ENCODE data around the gene EFCAB6. TPM values are rescaled to one million over a fixed set of nuclear protein-coding genes. Genes with fewer than 3 reads are reported as not detected.

Gene EFCAB6
- total and polyA plus RNA-seq, 5 donors from 2014 or later, result 0.18 to 0.77 (median 0.30) TPM; not detected in 2

GRCh38 chr22:43744700-43745410, 67.2 kb downstream of the EFCAB6 start:
- H3K4me1 Mint-ChIP-seq, result no peaks in the 10 kb centered on the region
- DNase-seq, result no peak
- Histone ChIP-seq H3K9me3 (ENCODE audit: control insufficient read depth in 2 of 2, low read length in 2 of 2) (no peaks in the 10 kb centered on the region), H3K4me1 (ENCODE audit: control insufficient read depth, insufficient read depth, low read length, poor library complexity, severe bottlenecking) (no peaks in the 10 kb centered on the region), H3K4me3 (ENCODE audit: low read depth, low read length) (no peak overlapping the region), H3K27me3 (ENCODE audit: control insufficient read depth, insufficient read depth, low read length) (peaks cover 5% of the 10 kb centered on the region), H3K36me3 (ENCODE audit: control insufficient read depth, insufficient read depth, low read length) (no peaks in the 10 kb centered on the region), H3K27ac (ENCODE audit: insufficient read depth, low read length, poor library complexity, severe bottlenecking) (no peak overlapping the region)
- no peak overlapping the region for H3K27ac Mint-ChIP-seq
- no peak overlapping the region for H3K4me3 Mint-ChIP-seq
- no peak for ATAC-seq (ENCODE audit: low read depth in 2 of 2)
- H3K9me3 Mint-ChIP-seq, result peaks cover 0 to 2% (median 0%) of the 10 kb centered on the region in 7 donors
- no peaks in the 10 kb centered on the region for H3K36me3 Mint-ChIP-seq
- no peaks in the 10 kb centered on the region for H3K27me3 Mint-ChIP-seq

DNA sequence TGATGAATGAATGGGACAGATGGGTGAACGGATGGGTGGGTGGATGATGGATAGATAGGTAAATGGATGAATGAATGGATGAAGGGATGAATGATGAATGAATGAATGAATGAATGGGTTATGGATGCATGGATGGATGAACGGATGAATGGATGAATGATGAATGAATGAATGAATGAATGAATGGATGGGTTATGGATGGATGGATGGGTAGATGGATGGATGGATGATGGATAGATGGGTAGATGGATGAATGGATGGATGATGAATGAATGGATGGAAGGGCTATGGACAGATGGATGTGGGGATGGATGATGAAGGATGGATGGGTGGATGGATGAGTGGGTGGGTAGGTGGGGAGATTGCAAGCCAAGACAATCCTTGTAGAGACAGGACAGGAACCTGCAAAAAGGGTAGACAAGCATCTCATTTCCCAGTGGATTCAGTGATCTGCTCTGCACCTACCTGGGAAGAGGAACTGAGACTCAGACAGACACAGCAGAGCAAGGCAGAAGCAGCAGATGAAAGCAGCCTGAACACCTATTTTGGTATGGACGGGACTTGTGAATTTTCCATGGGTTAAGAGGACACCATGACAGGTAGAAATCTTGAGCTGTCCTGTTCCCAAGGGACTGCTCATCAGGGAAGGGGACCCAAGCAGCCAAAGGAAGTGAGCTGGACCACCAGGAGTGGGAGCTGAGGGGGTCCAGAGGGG, 68.0 kb downstream of the EFCAB6 start:
- H3K36me3 ChIP-seq (ENCODE audit: control insufficient read depth, insufficient read depth, low read length), result no peaks in the 10 kb centered on the region
- H3K4me1 ChIP-seq (ENCODE audit: control insufficient read depth, insufficient read depth, low read length, poor library complexity, severe bottlenecking), result no peaks in the 10 kb centered on the region
- no peak for DNase-seq
- Mint-ChIP-seq H3K9me3 (peaks cover 0 to 2% (median 0%) of the 10 kb centered on the region in 7 donors), H3K36me3 (no peaks in the 10 kb centered on the region), H3K27ac (no peak overlapping the region), H3K4me1 (no peaks in the 10 kb centered on the region), H3K27me3 (no peaks in the 10 kb centered on the region), H3K4me3 (no peak overlapping the region)
- ATAC-seq (ENCODE audit: low read depth in 2 of 2), result no peak
- H3K4me3 ChIP-seq (ENCODE audit: low read depth, low read length), result no peak overlapping the region
- no peaks in the 10 kb centered on the region for H3K9me3 ChIP-seq (ENCODE audit: control insufficient read depth in 2 of 2, low read length in 2 of 2)
- no peak overlapping the region for H3K27ac ChIP-seq (ENCODE audit: insufficient read depth, low read length, poor library complexity, severe bottlenecking)
- peaks cover 5% of the 10 kb centered on the region for H3K27me3 ChIP-seq (ENCODE audit: control insufficient read depth, insufficient read depth, low read length)

- Mint-ChIP-seq H3K4me3 (no peak overlapping the region), H3K9me3 (peaks cover 0 to 2% (median 0%) of the 10 kb centered on the region in 7 donors), H3K27ac (no peak overlapping the region), H3K27me3 (no peaks in the 10 kb centered on the region), H3K36me3 (no peaks in the 10 kb centered on the region), H3K4me1 (no peaks in the 10 kb centered on the region)
- Histone ChIP-seq H3K4me3 (ENCODE audit: low read depth, low read length) (no peak overlapping the region), H3K27me3 (ENCODE audit: control insufficient read depth, insufficient read depth, low read length) (peaks cover 3% of the 10 kb centered on the region), H3K4me1 (ENCODE audit: control insufficient read depth, insufficient read depth, low read length, poor library complexity, severe bottlenecking) (no peaks in the 10 kb centered on the region), H3K27ac (ENCODE audit: insufficient read depth, low read length, poor library complexity, severe bottlenecking) (no peak overlapping the region), H3K9me3 (ENCODE audit: control insufficient read depth in 2 of 2, low read length in 2 of 2) (no peaks in the 10 kb centered on the region), H3K36me3 (ENCODE audit: control insufficient read depth, insufficient read depth, low read length) (no peaks in the 10 kb centered on the region)
- no peak for ATAC-seq (ENCODE audit: low read depth in 2 of 2)
- DNase-seq, result no peak
Observed at GRCh38 chr22:43743131-43743530, 69.0 kb downstream of the EFCAB6 start.

- no peak for DNase-seq
- Mint-ChIP-seq H3K4me3 (no peak overlapping the region), H3K27me3 (no peaks in the 10 kb centered on the region), H3K9me3 (peaks cover 0 to 2% (median 0%) of the 10 kb centered on the region in 7 donors), H3K4me1 (no peaks in the 10 kb centered on the region), H3K36me3 (no peaks in the 10 kb centered on the region), H3K27ac (no peak overlapping the region)
- Histone ChIP-seq H3K27me3 (ENCODE audit: control insufficient read depth, insufficient read depth, low read length) (peaks cover 3% of the 10 kb centered on the region), H3K36me3 (ENCODE audit: control insufficient read depth, insufficient read depth, low read length) (no peaks in the 10 kb centered on the region), H3K4me3 (ENCODE audit: low read depth, low read length) (no peak overlapping the region), H3K27ac (ENCODE audit: insufficient read depth, low read length, poor library complexity, severe bottlenecking) (no peak overlapping the region), H3K9me3 (ENCODE audit: control insufficient read depth in 2 of 2, low read length in 2 of 2) (no peaks in the 10 kb centered on the region), H3K4me1 (ENCODE audit: control insufficient read depth, insufficient read depth, low read length, poor library complexity, severe bottlenecking) (no peaks in the 10 kb centered on the region)
- ATAC-seq (ENCODE audit: low read depth in 2 of 2), result no peak
Observed at GRCh38 chr22:43742154-43742950, 69.8 kb downstream of the EFCAB6 start.

- ATAC-seq (ENCODE audit: low read depth in 2 of 2) (no peak), DNase-seq (no peak)
- Mint-ChIP-seq H3K27ac (no peak overlapping the region), H3K36me3 (no peaks in the 10 kb centered on the region), H3K4me3 (no peak overlapping the region), H3K27me3 (no peaks in the 10 kb centered on the region), H3K4me1 (no peaks in the 10 kb centered on the region), H3K9me3 (no peaks in the 10 kb centered on the region)
- Histone ChIP-seq H3K27me3 (ENCODE audit: control insufficient read depth, insufficient read depth, low read length) (peaks cover 3% of the 10 kb centered on the region), H3K4me3 (ENCODE audit: low read depth, low read length) (no peak overlapping the region), H3K9me3 (ENCODE audit: control insufficient read depth in 2 of 2, low read length in 2 of 2) (no peaks in the 10 kb centered on the region), H3K36me3 (ENCODE audit: control insufficient read depth, insufficient read depth, low read length) (no peaks in the 10 kb centered on the region), H3K27ac (ENCODE audit: insufficient read depth, low read length, poor library complexity, severe bottlenecking) (no peak overlapping the region), H3K4me1 (ENCODE audit: control insufficient read depth, insufficient read depth, low read length, poor library complexity, severe bottlenecking) (no peaks in the 10 kb centered on the region)
Observed at GRCh38 chr22:43740587-43741270, 71.4 kb downstream of the EFCAB6 start.

- ATAC-seq (ENCODE audit: low read depth in 2 of 2) (no peak), DNase-seq (no peak)
- Mint-ChIP-seq H3K4me3 (no peak overlapping the region), H3K9me3 (no peaks in the 10 kb centered on the region), H3K27ac (no peak overlapping the region), H3K4me1 (no peaks in the 10 kb centered on the region), H3K27me3 (no peaks in the 10 kb centered on the region), H3K36me3 (no peaks in the 10 kb centered on the region)
- Histone ChIP-seq H3K9me3 (ENCODE audit: control insufficient read depth in 2 of 2, low read length in 2 of 2) (no peaks in the 10 kb centered on the region), H3K27ac (ENCODE audit: insufficient read depth, low read length, poor library complexity, severe bottlenecking) (no peak overlapping the region), H3K36me3 (ENCODE audit: control insufficient read depth, insufficient read depth, low read length) (no peaks in the 10 kb centered on the region), H3K4me3 (ENCODE audit: low read depth, low read length) (no peak overlapping the region), H3K27me3 (ENCODE audit: control insufficient read depth, insufficient read depth, low read length) (peaks cover 3% of the 10 kb centered on the region), H3K4me1 (ENCODE audit: control insufficient read depth, insufficient read depth, low read length, poor library complexity, severe bottlenecking) (no peaks in the 10 kb centered on the region)
Observed at GRCh38 chr22:43739851-43740379, 72.2 kb downstream of the EFCAB6 start.

- Mint-ChIP-seq H3K27me3 (no peaks in the 10 kb centered on the region), H3K27ac (no peak overlapping the region), H3K4me3 (no peak overlapping the region), H3K9me3 (no peaks in the 10 kb centered on the region), H3K4me1 (no peaks in the 10 kb centered on the region), H3K36me3 (no peaks in the 10 kb centered on the region)
- no peaks in the 10 kb centered on the region for H3K4me1 ChIP-seq (ENCODE audit: control insufficient read depth, insufficient read depth, low read length, poor library complexity, severe bottlenecking)
- no peaks in the 10 kb centered on the region for H3K36me3 ChIP-seq (ENCODE audit: control insufficient read depth, insufficient read depth, low read length)
- no peaks in the 10 kb centered on the region for H3K27me3 ChIP-seq (ENCODE audit: control insufficient read depth, insufficient read depth, low read length)
- no peaks in the 10 kb centered on the region for H3K9me3 ChIP-seq (ENCODE audit: control insufficient read depth in 2 of 2, low read length in 2 of 2)
- DNase-seq (no peak), ATAC-seq (ENCODE audit: low read depth in 2 of 2) (no peak)
- H3K4me3 ChIP-seq (ENCODE audit: low read depth, low read length), result no peak overlapping the region
- no peak overlapping the region for H3K27ac ChIP-seq (ENCODE audit: insufficient read depth, low read length, poor library complexity, severe bottlenecking)
Observed at GRCh38 chr22:43737150-43737828, 74.8 kb downstream of the EFCAB6 start.

Measured in CD4-positive, CD25-positive, alpha-beta regulatory T cell (primary cell).